Kidney capillary endothelial cell (primary cell): Measurements from ENCODE around the gene RYR1.
"Not testable (repeated sequence)": the region's sequence is repeated elsewhere in the genome, so short reads cannot be mapped to it uniquely, and the experiment has no call there.

ENCODE experiments used
- DNase-seq: peaks from one replicate; pipeline ENCODE4 v3.0.0-alpha.2; 2018; ENCODE audit warnings: low spot score

Gene RYR1

GRCh38 chr19:38490861-38491260 is 57.4 kb downstream of the RYR1 start:
- DNase-seq, result no peak

- no peak for DNase-seq
Observed at GRCh38 chr19:38492181-38492813, 58.8 kb downstream of the RYR1 start.

GRCh38 chr19:38494379-38494778 is 60.9 kb downstream of the RYR1 start:
- DNase-seq, result no peak

DNA sequence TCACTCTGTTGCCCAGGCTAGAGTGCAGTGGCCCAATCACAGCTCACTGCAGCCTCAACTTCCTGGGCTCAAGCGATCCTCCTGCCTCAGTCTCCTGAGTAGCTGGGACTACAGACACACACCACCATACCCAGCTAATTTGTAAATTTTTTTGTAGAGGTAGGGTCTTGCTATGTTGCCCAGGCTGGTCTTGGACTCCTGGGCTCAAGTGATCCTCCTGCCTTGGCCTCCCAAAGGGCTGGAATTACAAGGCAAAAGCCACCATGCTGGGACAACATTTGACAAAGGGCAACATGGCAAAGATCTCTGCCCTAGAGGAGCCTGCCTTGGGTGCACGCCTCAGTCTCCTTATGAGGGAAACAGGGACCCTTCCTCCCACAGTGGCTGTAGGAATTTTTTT is 61.9 kb downstream of the RYR1 start:
- not testable (repeated sequence) for DNase-seq

- no peak for DNase-seq
Observed at GRCh38 chr19:38496116-38496515, 62.6 kb downstream of the RYR1 start.

DNA sequence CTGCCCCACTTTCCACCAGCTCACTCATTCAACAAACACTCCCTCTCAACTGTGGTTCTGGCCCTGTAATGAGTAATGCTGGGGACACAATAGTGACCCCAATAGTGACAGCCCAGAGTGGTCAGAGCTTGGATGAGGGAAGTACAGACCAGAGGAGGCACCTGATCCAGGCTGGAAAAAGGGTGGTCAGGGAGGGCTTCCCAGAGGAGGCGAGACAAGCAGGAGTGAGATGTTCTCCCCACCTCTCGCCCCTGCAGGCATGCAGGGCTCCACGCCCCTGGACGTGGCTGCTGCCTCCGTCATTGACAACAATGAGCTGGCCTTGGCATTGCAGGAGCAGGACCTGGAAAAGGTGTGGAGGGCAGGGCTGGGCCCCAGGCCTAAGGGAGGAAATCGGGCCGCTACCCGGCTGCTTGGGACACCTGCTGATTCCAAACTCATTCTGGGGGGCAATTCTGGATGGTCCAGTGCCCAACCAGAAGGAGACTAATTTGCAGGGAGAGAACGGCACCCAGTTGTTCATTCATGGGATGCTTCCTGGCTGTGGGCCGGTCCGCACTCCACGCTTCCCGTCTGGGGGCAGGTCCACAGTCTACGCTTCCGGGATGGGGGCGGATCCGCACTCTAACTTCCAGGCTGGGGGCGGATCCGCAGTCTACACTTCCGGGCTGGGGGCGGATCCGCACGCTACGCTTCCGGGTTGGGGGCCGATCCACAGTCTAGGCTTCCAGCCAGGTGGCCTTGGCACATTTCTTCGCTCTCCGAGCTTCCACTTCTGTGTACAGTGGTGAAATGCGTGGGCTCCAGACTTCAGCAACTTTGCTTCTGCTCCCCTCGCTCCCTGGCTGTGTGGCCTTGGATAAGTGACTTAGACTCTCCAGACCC is 63.4 kb downstream of the RYR1 start:
- no peak for DNase-seq

- no peak for DNase-seq
Observed at GRCh38 chr19:38497907-38498306, 64.4 kb downstream of the RYR1 start.

DNA sequence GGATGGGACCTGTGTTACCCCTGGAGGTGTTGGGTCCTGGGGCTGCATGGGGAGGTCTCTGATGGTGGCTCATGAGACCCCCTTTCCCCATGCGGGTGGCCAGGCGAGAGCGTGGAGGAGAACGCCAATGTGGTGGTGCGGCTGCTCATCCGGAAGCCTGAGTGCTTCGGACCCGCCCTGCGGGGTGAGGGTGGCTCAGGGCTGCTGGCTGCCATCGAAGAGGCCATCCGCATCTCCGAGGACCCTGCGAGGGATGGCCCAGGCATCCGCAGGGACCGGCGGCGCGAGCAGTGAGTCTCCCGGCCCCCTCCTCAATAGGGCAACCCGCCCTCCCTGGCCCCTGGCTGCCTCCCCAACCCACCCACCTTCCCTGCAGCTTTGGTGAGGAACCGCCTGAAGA is 66.0 kb downstream of the RYR1 start:
- no peak for DNase-seq

DNA sequence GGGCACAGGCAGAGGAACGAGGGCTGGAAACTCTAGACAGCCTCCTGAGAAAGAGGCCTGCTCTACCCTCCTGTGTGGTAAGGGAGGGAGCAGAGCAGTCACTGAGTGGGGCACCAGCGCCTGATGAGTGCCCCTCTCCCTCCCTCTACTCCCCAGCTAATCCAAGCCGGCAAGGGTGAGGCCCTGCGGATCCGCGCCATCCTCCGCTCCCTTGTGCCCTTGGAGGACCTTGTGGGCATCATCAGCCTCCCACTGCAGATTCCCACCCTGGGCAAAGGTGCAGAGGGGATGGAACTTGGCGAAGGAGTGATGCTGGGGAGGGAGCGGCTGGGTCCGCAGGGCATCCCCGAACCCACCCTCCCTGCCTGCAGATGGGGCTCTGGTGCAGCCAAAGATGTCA is 67.0 kb downstream of the RYR1 start:
- no peak for DNase-seq

GRCh38 chr19:38502410-38503076 is 69.1 kb downstream of the RYR1 start:
- DNase-seq, result no peak

- no peak for DNase-seq
Observed at GRCh38 chr19:38503077-38503410, 69.6 kb downstream of the RYR1 start.

GRCh38 chr19:38505958-38506357 is 72.5 kb downstream of the RYR1 start:
- no peak for DNase-seq

DNA sequence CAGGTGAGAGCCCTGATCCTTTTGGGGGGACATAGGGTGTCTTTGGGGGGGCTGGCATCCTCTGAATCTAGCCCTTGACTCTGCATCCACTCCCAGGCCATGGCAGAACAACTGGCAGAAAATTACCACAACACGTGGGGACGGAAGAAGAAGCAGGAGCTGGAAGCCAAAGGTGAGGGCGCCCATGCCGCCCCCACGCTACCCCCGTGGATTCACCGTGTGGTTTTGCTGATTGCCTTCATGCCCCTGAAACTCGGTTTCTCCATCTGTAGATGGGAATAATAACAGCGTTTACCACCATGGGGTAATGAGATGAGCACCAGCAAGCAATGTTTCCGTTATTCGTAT is 72.9 kb downstream of the RYR1 start:
- no peak for DNase-seq

DNA sequence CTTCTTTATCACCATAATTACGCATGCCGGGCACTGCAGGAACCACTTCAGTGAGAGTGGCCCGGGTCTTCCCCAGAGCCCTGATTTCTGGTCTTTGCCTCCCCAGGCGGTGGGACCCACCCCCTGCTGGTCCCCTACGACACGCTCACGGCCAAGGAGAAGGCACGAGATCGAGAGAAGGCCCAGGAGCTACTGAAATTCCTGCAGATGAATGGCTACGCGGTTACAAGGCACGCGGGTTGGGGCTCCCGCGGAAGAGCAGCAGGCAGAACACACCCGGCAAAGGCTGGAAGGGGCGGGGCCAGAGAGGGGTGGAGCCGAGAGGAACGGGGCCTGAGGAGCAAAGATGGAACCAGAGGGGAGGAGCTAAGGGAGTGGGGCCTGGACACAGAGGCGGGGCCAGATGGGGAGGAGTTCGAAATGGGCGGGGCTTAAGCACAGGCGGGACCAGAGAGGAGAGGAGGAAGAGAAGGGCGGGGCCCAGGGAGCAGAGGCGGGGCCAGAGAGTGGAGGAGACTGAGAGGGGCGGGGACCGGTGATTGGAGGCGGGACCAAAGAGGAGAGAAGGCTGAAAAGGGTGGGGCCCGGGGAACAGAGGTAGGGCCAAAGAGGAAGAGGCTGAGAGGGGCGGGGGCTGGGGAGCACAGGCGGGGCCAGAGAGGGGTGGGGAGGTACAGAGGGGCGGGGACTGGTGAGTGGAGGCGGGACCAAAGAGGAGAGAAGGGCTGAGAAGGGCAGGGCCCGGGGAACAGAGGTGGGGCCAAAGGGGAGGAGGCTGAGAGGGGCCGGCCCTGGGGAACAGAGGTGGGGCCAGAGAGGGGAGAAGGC is 73.4 kb downstream of the RYR1 start:
- DNase-seq, result peak; percentile 49

- DNase-seq, result no peak
Observed at GRCh38 chr19:38507551-38508127, 74.1 kb downstream of the RYR1 start.

- DNase-seq, result no peak
Observed at GRCh38 chr19:38508507-38508906, 75.0 kb downstream of the RYR1 start.

GRCh38 chr19:38509027-38509426 is 75.5 kb downstream of the RYR1 start:
- no peak for DNase-seq

- DNase-seq, result no peak
Observed at GRCh38 chr19:38511074-38511708, 77.7 kb downstream of the RYR1 start.

- DNase-seq, result no peak
Observed at GRCh38 chr19:38512277-38512676, 78.8 kb downstream of the RYR1 start.

DNA sequence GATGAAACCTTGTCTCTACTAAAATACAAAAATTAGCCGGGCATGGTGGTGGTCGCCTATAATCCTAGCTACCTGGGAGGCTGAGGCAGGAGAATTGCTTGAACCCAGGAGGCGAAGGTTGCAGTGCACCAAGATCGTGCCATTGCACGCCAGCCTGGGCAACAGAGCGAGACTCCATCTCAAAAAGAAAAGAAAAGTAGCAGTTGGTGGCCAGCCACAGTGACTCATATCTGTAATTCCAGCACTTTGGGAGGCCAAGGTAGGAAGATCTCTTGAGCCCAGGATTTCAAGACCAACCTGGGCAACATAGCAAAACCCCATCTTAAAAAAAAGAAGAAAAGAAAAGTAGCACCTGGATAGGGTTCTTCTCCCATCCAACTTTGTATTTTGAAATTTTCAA is 79.7 kb downstream of the RYR1 start:
- DNase-seq, result not testable (repeated sequence)

DNA sequence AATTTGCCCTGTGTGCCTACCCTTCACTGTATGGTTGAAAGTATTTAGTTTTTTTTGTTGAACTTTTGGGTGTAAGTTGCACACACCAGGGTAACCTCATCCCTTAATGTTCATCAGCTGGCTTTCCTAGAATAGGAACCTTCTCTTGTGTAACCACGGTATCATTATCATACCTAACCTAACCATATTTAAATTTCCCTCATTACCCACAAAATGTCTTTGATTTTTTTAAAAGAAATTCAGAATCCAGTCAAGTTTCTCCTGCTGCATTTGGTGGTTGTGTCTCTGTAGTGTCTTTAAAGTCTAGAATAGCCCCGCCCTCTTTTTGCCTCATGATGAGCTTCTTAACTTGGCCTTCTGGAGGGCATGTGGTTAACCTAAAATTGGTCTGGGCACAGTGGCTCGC is 80.3 kb downstream of the RYR1 start:
- DNase-seq, result no peak
